ENCODE results near the gene MVP. TPM values are rescaled to one million over a fixed set of nuclear protein-coding genes. Genes with fewer than 3 reads are reported as not detected.
A peak's percentile ranks its signal among the peaks of the same experiment; 100 is the strongest.

Gene MVP
- total RNA-seq, 1 experiment from 2014 or later, result 27.3 TPM

- Histone ChIP-seq H3K4me1 (ENCODE audit: insufficient read depth, low read length) (no peaks in the 10 kb centered on the region), H3K36me3 (ENCODE audit: low read depth, low read length) (no peaks in the 10 kb centered on the region), H3K9me3 (ENCODE audit: low read length) (no peaks in the 10 kb centered on the region), H2AFZ (ENCODE audit: low read length) (no peak overlapping the region), H3K27me3 (ENCODE audit: low read length) (no peaks in the 10 kb centered on the region), H3F3A (ENCODE audit: low read length, unreplicated experiment) (no peaks in the 10 kb centered on the region), H3K27ac (ENCODE audit: low read length) (no peak overlapping the region), H3K9me2 (replicated peaks; ENCODE audit: low read length) (no peaks in the 10 kb centered on the region), H3K79me2 (ENCODE audit: low read length) (no peaks in the 10 kb centered on the region), H3K4me3 (ENCODE audit: low read length) (no peak overlapping the region), H4K20me1 (ENCODE audit: low read length) (no peaks in the 10 kb centered on the region), H3K9ac (ENCODE audit: low read length) (no peak overlapping the region), H3K4me2 (ENCODE audit: low read length) (no peak overlapping the region)
- DNase-seq, result no peak
- POLR2A ChIA-PET (ENCODE audit: unreplicated experiment), result no interaction called here
- ATAC-seq, result no peak
- BruUV-seq (replicated peaks), result no TSS peak
- intact Hi-C loops (cut with micrococcal nuclease), result no loop called here
- CTCF ChIA-PET, result no interaction called here
- TF ChIP-seq CTCF (conservative IDR thresholded peaks at IDR 0.05; ENCODE audit: low read depth, low read length), result no peak
Observed at GRCh38 chr16:29844575-29845331, 24.5 kb downstream of the MVP start.

DNA sequence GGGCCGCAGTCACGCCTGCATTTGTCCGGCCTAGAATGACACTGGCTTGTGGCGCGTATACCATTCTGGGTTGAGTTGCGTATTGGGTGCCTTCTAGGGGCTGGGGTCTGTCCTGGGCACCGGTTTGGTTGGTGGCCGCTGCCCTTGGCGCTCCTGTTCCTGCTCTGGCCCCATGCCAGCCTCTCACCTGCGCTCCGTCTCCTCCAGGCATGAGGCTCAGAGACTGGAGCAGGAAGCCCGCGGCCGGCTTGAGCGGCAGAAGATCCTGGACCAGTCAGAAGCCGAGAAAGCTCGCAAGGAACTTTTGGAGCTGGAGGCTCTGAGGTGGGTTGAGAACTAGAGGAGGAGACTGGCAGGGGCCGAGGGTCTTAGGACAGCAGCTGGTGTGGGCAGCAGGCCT is 25.4 kb downstream of the MVP start:
- H4K20me1 ChIP-seq (ENCODE audit: low read length), result no peaks in the 10 kb centered on the region
- TF ChIP-seq EZH2phosphoT487 (IDR thresholded peaks at IDR 0.05; ENCODE audit: borderline replicate concordance, low read length), result no peak
- TF ChIP-seq CTCF (conservative IDR thresholded peaks at IDR 0.05; ENCODE audit: low read depth, low read length), result no peak
- ATAC-seq (no peak), DNase-seq (no peak)
- no TSS peak for BruUV-seq (replicated peaks)
- no peak overlapping the region for H3K4me3 ChIP-seq (ENCODE audit: low read length)
- H3K4me1 ChIP-seq (ENCODE audit: insufficient read depth, low read length), result no peaks in the 10 kb centered on the region
- H3K9me3 ChIP-seq (ENCODE audit: low read length), result no peaks in the 10 kb centered on the region
- no peaks in the 10 kb centered on the region for H3F3A ChIP-seq (ENCODE audit: low read length, unreplicated experiment)
- no peaks in the 10 kb centered on the region for H3K79me2 ChIP-seq (ENCODE audit: low read length)
- H3K9ac ChIP-seq (ENCODE audit: low read length), result no peak overlapping the region
- no peak overlapping the region for H2AFZ ChIP-seq (ENCODE audit: low read length)
- intact Hi-C loops (cut with micrococcal nuclease), result no loop called here
- ChIA-PET CTCF (no interaction called here), POLR2A (ENCODE audit: unreplicated experiment) (no interaction called here)
- no peaks in the 10 kb centered on the region for H3K27me3 ChIP-seq (ENCODE audit: low read length)
- H3K4me2 ChIP-seq (ENCODE audit: low read length), result no peak overlapping the region
- H3K36me3 ChIP-seq (ENCODE audit: low read depth, low read length), result no peaks in the 10 kb centered on the region
- no peaks in the 10 kb centered on the region for H3K9me2 ChIP-seq (replicated peaks; ENCODE audit: low read length)
- no peak overlapping the region for H3K27ac ChIP-seq (ENCODE audit: low read length)

GRCh38 chr16:29848420-29849297 is 28.4 kb downstream of the MVP start:
- Histone ChIP-seq H3K9ac (ENCODE audit: low read length) (no peak overlapping the region), H3K9me2 (replicated peaks; ENCODE audit: low read length) (no peaks in the 10 kb centered on the region), H3K27me3 (ENCODE audit: low read length) (no peaks in the 10 kb centered on the region), H3K36me3 (ENCODE audit: low read depth, low read length) (no peaks in the 10 kb centered on the region), H3K27ac (ENCODE audit: low read length) (no peak overlapping the region), H3K4me3 (ENCODE audit: low read length) (no peak overlapping the region), H3K4me2 (ENCODE audit: low read length) (no peak overlapping the region), H2AFZ (ENCODE audit: low read length) (no peak overlapping the region), H3K4me1 (ENCODE audit: insufficient read depth, low read length) (no peaks in the 10 kb centered on the region), H3F3A (ENCODE audit: low read length, unreplicated experiment) (no peaks in the 10 kb centered on the region), H3K79me2 (ENCODE audit: low read length) (no peaks in the 10 kb centered on the region), H3K9me3 (ENCODE audit: low read length) (no peaks in the 10 kb centered on the region), H4K20me1 (ENCODE audit: low read length) (no peaks in the 10 kb centered on the region)
- POLR2A ChIA-PET (ENCODE audit: unreplicated experiment), result interaction anchor here (0.6 kb wide), 1 partner anchor 22 kb away, joined by 14 read pairs; no protein-coding TSS in a partner anchor
- DNase-seq, result peak; percentile 59
- TF ChIP-seq EZH2phosphoT487 (IDR thresholded peaks at IDR 0.05; ENCODE audit: borderline replicate concordance, low read length) (no peak), CTCF (conservative IDR thresholded peaks at IDR 0.05; ENCODE audit: low read depth, low read length) (peak; percentile 69)
- peak; percentile 69 for ATAC-seq
- intact Hi-C loops (cut with micrococcal nuclease), result no loop called here
- BruUV-seq (replicated peaks), result no TSS peak
- CTCF ChIA-PET, result interaction anchor here (0.6 to 1.6 kb wide), 7 partner anchors 19 to 148 kb away, joined by 3 to 9 read pairs (median 4); partner anchors contain the start of genes MVP and PAGR1
